Fibroblast of lung (primary cell): ENCODE data around the gene MACROD2. TPM values are rescaled to one million over a fixed set of nuclear protein-coding genes. Genes with fewer than 3 reads are reported as not detected.

Source experiments
- DNase-seq, 2 donors: peaks; one replicate each; pipeline versions ENCODE4 v3.0.0 to v3.0.0-alpha.2; 2010; ENCODE audit warnings: low read depth in 2 of 2
- H2AFZ ChIP-seq: 2 replicates; pipeline ENCODE4 v1.5.1; 2012; ENCODE audit warnings: low read length, control low read depth, inconsistent platforms
- H3K27ac ChIP-seq: 2 replicates; pipeline ENCODE4 v1.5.1; 2011; ENCODE audit warnings: low read length, control low read depth; ENCODE audit not compliant: insufficient read depth
- H3K27me3 ChIP-seq: 2 replicates; pipeline ENCODE4 v1.5.1; 2011; ENCODE audit warnings: mild to moderate bottlenecking, low read length; ENCODE audit not compliant: control insufficient read depth, insufficient read depth
- H3K36me3 ChIP-seq: 2 replicates; pipeline ENCODE4 v1.5.1; 2011; ENCODE audit warnings: low read length; ENCODE audit not compliant: control insufficient read depth, insufficient read depth
- H3K4me1 ChIP-seq: 2 replicates; pipeline ENCODE4 v1.5.1; 2011; ENCODE audit warnings: low read length; ENCODE audit not compliant: control insufficient read depth, insufficient read depth; ENCODE audit errors: extremely low read depth
- H3K4me2 ChIP-seq: 2 replicates; pipeline ENCODE4 v1.5.1; 2011; ENCODE audit warnings: low read length, control low read depth; ENCODE audit not compliant: insufficient read depth; ENCODE audit errors: extremely low read depth
- H3K4me3 ChIP-seq, 4 experiments: fragments of 200-600 bp in 1 of 4; sonication (generic) in 1 of 4; replicated peaks in 1 of 4; 2 replicates each; pipeline ENCODE4 v1.5.1; 2011 to 2016; ENCODE audit warnings: low read length in 4 of 4, low read depth in 3 of 4, mild to moderate bottlenecking in 3 of 4, control low read depth in 2 of 4, inconsistent platforms in 1 of 4, mixed read lengths in 1 of 4; ENCODE audit not compliant: insufficient read depth in 1 of 4; ENCODE audit errors: control extremely low read depth in 1 of 4
- H3K79me2 ChIP-seq: 2 replicates; pipeline ENCODE4 v1.5.1; 2012; ENCODE audit warnings: mild to moderate bottlenecking, low read length, inconsistent platforms; ENCODE audit not compliant: control insufficient read depth, insufficient read depth
- H3K9ac ChIP-seq: 2 replicates; pipeline ENCODE4 v1.5.1; 2011; ENCODE audit warnings: mild to moderate bottlenecking, low read length, control low read depth; ENCODE audit not compliant: insufficient read depth
- H3K9me3 ChIP-seq: 2 replicates; pipeline ENCODE4 v1.5.1; 2012; ENCODE audit warnings: low read depth, low read length; ENCODE audit not compliant: control insufficient read depth, insufficient read depth
- H4K20me1 ChIP-seq: 2 replicates; pipeline ENCODE4 v1.5.1; 2011; ENCODE audit warnings: low read length; ENCODE audit not compliant: control insufficient read depth, insufficient read depth; ENCODE audit errors: extremely low read depth
- EZH2 ChIP-seq: IDR thresholded peaks from 2 replicates; pipeline ENCODE4 v1.5.1; 2012; ENCODE audit warnings: low read length, control low read depth, mild to moderate bottlenecking; ENCODE audit errors: missing control alignments
- polyA plus RNA-seq, 2 donors: library from polyadenylated mRNA; depleted of rRNA in 1 of 2; stranded (reverse) in 1 of 2; unstranded in 1 of 2; fragments of >200 nt; gene quantifications; 2 replicates each; pipeline ENCODE4 v1.2.1, GENCODE V29; 2011 to 2012; ENCODE audit warnings: missing spikeins in 1 of 2
- total RNA-seq: library from RNA; depleted of rRNA; stranded (reverse); fragments of >200 nt; gene quantifications from 2 replicates; pipeline ENCODE4 v1.2.1, GENCODE V29; 2014
- TF ChIP-seq, protein P1 (sequence below), 2 donors: IDR thresholded peaks in 1 of 2; conservative IDR thresholded peaks in 1 of 2; 1 replicate in 1 of 2; 2 replicates in 1 of 2; pipeline ENCODE4 v1.5.1; 2011 to 2012; ENCODE audit warnings: low read length in 2 of 2, control low read depth in 1 of 2, inconsistent platforms in 1 of 2, low read depth in 1 of 2, mild to moderate bottlenecking in 1 of 2

MACROD2 gene
- total and polyA plus RNA-seq, 2 donors (not counting 1 experiment from before 2014, with no cell fraction given), result 0.54 to 1.7 TPM

DNA sequence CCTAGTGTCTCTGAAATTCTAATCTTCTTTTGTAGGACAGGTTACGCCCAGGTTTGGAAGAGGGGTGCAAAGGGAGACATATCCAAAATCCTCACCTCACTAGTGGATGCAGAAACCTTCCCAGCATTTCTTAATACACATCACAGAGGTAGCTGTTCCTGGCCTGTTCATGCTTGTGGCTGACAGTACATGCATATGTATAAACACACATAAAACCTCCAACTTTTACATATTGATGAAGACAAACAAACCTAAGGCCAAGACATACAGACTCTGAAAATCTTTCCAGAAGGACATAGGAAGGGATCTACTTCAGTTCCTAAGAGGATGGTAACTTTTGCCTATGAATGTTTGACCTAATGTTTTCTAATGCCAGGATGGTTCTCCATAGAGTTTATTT lies 1214.2 kb downstream of the MACROD2 start:
- H3K27ac ChIP-seq, result no peak overlapping the region
- no peak overlapping the region for H2AFZ ChIP-seq
- no peak overlapping the region for H3K4me3 ChIP-seq
- H3K9ac ChIP-seq, result no peak overlapping the region
- H3K79me2 ChIP-seq, result no peaks in the 10 kb centered on the region
- no peak for TF ChIP-seq EZH2
- TF ChIP-seq, protein P1, sequence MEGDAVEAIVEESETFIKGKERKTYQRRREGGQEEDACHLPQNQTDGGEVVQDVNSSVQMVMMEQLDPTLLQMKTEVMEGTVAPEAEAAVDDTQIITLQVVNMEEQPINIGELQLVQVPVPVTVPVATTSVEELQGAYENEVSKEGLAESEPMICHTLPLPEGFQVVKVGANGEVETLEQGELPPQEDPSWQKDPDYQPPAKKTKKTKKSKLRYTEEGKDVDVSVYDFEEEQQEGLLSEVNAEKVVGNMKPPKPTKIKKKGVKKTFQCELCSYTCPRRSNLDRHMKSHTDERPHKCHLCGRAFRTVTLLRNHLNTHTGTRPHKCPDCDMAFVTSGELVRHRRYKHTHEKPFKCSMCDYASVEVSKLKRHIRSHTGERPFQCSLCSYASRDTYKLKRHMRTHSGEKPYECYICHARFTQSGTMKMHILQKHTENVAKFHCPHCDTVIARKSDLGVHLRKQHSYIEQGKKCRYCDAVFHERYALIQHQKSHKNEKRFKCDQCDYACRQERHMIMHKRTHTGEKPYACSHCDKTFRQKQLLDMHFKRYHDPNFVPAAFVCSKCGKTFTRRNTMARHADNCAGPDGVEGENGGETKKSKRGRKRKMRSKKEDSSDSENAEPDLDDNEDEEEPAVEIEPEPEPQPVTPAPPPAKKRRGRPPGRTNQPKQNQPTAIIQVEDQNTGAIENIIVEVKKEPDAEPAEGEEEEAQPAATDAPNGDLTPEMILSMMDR (conservative IDR thresholded peaks at IDR 0.05 in 1 of 2, IDR thresholded peaks at IDR 0.05 in 1 of 2; ENCODE audit: low read depth in 1 of 2, low read length in 2 of 2), result no peak
- H3K27me3 ChIP-seq, result no peaks in the 10 kb centered on the region
- no peak for DNase-seq
- no peaks in the 10 kb centered on the region for H4K20me1 ChIP-seq
- H3K4me1 ChIP-seq, result no peaks in the 10 kb centered on the region
- no peak overlapping the region for H3K4me2 ChIP-seq
- no peaks in the 10 kb centered on the region for H3K9me3 ChIP-seq
- no peaks in the 10 kb centered on the region for H3K36me3 ChIP-seq

DNA sequence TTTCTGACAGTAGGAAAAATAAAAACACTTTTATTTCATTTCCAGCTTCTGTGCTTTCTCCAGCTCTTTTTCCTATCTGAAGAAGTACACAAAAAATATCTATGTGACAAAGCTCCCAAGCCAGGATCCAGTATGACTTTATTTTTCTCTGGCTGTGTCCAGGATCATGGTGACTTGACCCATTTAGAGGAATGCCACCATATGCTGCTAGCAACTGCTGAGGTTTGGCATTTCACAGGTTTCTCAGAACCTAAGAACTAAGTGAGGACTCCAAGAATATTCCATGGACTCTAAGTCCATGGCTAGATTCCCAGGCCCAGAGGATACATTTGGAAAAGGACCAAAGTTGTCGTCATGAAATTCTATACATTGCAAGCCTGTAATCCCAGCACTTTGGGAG lies 1218.7 kb downstream of the MACROD2 start:
- H3K27me3 ChIP-seq, result no peaks in the 10 kb centered on the region
- no peak overlapping the region for H3K4me2 ChIP-seq
- H4K20me1 ChIP-seq, result no peaks in the 10 kb centered on the region
- no peak overlapping the region for H3K27ac ChIP-seq
- no peak overlapping the region for H3K9ac ChIP-seq
- H3K9me3 ChIP-seq, result no peaks in the 10 kb centered on the region
- no peak overlapping the region for H3K4me3 ChIP-seq
- no peaks in the 10 kb centered on the region for H3K4me1 ChIP-seq
- no peaks in the 10 kb centered on the region for H3K79me2 ChIP-seq
- no peaks in the 10 kb centered on the region for H3K36me3 ChIP-seq
- H2AFZ ChIP-seq, result no peak overlapping the region
- DNase-seq, result no peak
- no peak for TF ChIP-seq EZH2
- TF ChIP-seq, protein P1 (conservative IDR thresholded peaks at IDR 0.05 in 1 of 2, IDR thresholded peaks at IDR 0.05 in 1 of 2; ENCODE audit: low read depth in 1 of 2, low read length in 2 of 2), result no peak

DNA sequence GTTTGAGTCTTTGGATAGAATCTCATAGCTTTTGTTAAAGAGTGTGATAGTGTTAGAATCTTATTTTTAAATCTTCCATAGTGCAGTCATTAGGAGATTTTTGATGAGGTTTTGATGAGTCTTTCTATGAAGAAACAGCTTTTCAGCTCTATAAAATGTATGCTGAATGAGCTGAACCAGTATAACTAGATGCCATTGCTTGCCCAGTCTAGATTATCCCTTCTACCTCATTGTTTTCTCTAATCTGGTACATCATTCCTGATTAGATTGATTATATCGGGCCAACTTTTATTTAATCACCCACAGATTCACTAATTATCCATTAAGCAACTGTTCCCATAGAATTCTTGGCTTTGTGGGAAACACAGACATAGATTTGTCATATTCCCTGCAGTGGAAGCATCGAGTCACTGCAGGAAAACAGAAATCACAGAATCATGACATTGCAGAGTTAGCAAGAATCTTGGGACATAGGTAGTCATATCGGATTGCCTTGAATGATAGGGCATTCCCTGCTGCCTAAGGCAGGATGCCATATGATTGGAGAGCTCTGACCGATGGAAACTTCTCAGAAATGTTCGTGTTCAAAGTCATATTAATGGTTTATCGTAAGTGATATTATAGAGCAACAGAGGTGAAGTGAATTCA lies 1224.8 kb downstream of the MACROD2 start:
- Histone ChIP-seq H4K20me1 (no peaks in the 10 kb centered on the region), H3K27me3 (no peaks in the 10 kb centered on the region), H3K9ac (no peak overlapping the region), H3K4me1 (no peaks in the 10 kb centered on the region), H3K36me3 (no peaks in the 10 kb centered on the region), H3K4me3 (no peak overlapping the region), H2AFZ (no peak overlapping the region), H3K4me2 (no peak overlapping the region), H3K9me3 (no peaks in the 10 kb centered on the region), H3K79me2 (no peaks in the 10 kb centered on the region), H3K27ac (no peak overlapping the region)
- no peak for TF ChIP-seq EZH2
- TF ChIP-seq, protein P1 (conservative IDR thresholded peaks at IDR 0.05 in 1 of 2, IDR thresholded peaks at IDR 0.05 in 1 of 2; ENCODE audit: low read depth in 1 of 2, low read length in 2 of 2), result no peak
- no peak for DNase-seq
